Right lobe of liver (tissue), 6 donors: ENCODE measurements around the gene CDHR1. TPM values are rescaled to one million over a fixed set of nuclear protein-coding genes. Genes with fewer than 3 reads are reported as not detected.

Source experiments
- ATAC-seq, 4 donors: fragments of 200-7000 bp; cut with Tn5 transposase; one replicate each; pipeline ENCODE4 v1.9.1; 2020; ENCODE audit warnings: mild to moderate bottlenecking in 4 of 4, moderate library complexity in 4 of 4
- DNase-seq, 3 donors: peaks; one replicate each; pipeline ENCODE4 v3.0.0-alpha.2; 2020
- H3K27ac ChIP-seq, 3 donors: fragments of 200-600 bp; one replicate each; pipeline ENCODE4 v1.8.0; 2022
- H3K27me3 ChIP-seq, 2 donors: fragments of 200-600 bp; one replicate each; pipeline ENCODE4 v1.8.0; 2022
- H3K36me3 ChIP-seq, 4 donors: fragments of 200-600 bp; sonication (generic) in 1 of 4; one replicate each; pipeline versions ENCODE4 v1.5.1 to v1.8.0; 2017 to 2022; ENCODE audit warnings: control low read depth in 1 of 4
- H3K4me1 ChIP-seq, 4 donors: fragments of 200-600 bp; sonication (generic) in 1 of 4; one replicate each; pipeline versions ENCODE4 v1.5.1 to v1.8.0; 2017 to 2022; ENCODE audit warnings: control low read depth in 1 of 4
- H3K4me3 ChIP-seq, 3 donors: fragments of 200-600 bp; one replicate each; pipeline ENCODE4 v1.8.0; 2022
- H3K9me3 ChIP-seq, 4 donors: fragments of 200-600 bp; sonication (generic) in 1 of 4; one replicate each; pipeline versions ENCODE4 v1.5.1 to v1.8.0; 2017 to 2022; ENCODE audit warnings: control low read depth in 1 of 4
- POLR2A ChIP-seq: fragments of 450-650 bp; IDR thresholded peaks from one replicate; pipeline ENCODE4 v1.6.1; 2017; ENCODE audit warnings: antibody characterized with exemption, mild to moderate bottlenecking
- WGBS: methylation state at CpG from one replicate; pipeline ENCODE4 v1.1.6; 2018; ENCODE audit warnings: low coverage, low lambda C conversion rate; ENCODE audit not compliant: insufficient coverage; ENCODE audit errors: missing lambda C conversion rate; 5-methylcytosine and 5-hydroxymethylcytosine counted together
- intact Hi-C, 2 donors: fragments of 100-400 bp; cut with DNase I; formaldehyde crosslinking; loops; one replicate each; pipeline versions ENCODE4 v1.11.2 to v1.14.1; 2022
- total RNA-seq, 6 experiments: library from RNA; depleted of rRNA in 2 of 6; stranded (reverse); fragments of >200 nt in 2 of 6; fragmentation: NEBNext Ultra II Directional in 3 of 6; extraction: Animal tissue kit (Norgen Biotek cat#: 25700) in 3 of 6; gene quantifications; one replicate each; pipeline versions ENCODE4 v1.1.0 to v1.2.4, GENCODE V29; 2016 to 2023
- TF ChIP-seq, protein P1 (sequence below), 4 donors: fragments of 200-600 bp in 3 of 4; fragments of 450-650 bp in 1 of 4; IDR thresholded peaks; one replicate each; pipeline versions ENCODE4 v1.5.1 to v1.8.0; 2016 to 2022; ENCODE audit warnings: antibody characterized with exemption in 4 of 4, mild to moderate bottlenecking in 2 of 4
- donor health status: DM: no; HTN: yes; CAD: no.
- donor health status: DM: no; HTN: no; CAD: no.
- donor health status: DM: no; HTN: no; CAD: no.
- donor health status: DM: no; HTN: yes; CAD: no.
- donor health status: DM: no; HTN: yes; CAD: no.

CDHR1 gene
- total RNA-seq, 6 experiments from 2014 or later: 0.09 to 0.42 (median 0.19) TPM; not detected in 1

DNA sequence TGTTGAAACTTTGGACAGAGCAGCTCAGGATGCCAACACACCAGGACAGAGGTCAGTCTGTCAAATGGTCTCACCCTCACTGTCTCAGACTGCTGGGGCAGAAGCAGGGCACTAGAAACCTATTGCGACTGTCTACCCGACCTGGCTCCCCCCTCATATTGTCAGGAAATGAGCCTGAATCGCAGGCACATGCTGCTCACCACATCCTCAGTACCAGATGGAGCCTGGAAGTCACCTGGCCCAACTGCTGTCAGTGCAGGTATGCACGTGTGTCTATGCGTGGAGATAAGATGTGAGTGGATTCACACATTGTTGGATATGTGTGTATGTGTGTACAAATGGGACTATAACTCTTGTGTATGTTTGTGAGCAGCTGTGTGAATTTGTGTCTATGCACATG lies 3.2 kb upstream of the CDHR1 start:
- no peak for DNase-seq
- WGBS: 56% methylated on average over 3 of the region's 5 CpGs
- TF ChIP-seq, protein P1, sequence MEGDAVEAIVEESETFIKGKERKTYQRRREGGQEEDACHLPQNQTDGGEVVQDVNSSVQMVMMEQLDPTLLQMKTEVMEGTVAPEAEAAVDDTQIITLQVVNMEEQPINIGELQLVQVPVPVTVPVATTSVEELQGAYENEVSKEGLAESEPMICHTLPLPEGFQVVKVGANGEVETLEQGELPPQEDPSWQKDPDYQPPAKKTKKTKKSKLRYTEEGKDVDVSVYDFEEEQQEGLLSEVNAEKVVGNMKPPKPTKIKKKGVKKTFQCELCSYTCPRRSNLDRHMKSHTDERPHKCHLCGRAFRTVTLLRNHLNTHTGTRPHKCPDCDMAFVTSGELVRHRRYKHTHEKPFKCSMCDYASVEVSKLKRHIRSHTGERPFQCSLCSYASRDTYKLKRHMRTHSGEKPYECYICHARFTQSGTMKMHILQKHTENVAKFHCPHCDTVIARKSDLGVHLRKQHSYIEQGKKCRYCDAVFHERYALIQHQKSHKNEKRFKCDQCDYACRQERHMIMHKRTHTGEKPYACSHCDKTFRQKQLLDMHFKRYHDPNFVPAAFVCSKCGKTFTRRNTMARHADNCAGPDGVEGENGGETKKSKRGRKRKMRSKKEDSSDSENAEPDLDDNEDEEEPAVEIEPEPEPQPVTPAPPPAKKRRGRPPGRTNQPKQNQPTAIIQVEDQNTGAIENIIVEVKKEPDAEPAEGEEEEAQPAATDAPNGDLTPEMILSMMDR (IDR thresholded peaks at IDR 0.05): no peak
- no peak for TF ChIP-seq POLR2A
- Histone ChIP-seq H3K4me3 (no peak overlapping the region), H3K36me3 (no peaks in the 10 kb centered on the region), H3K9me3 (no peaks in the 10 kb centered on the region), H3K27ac (no peak overlapping the region), H3K27me3 (peaks cover 7 to 11% of the 10 kb centered on the region in 2 donors), H3K4me1 (peaks cover 0 to 10% (median 0%) of the 10 kb centered on the region in 4 donors)
- intact Hi-C loops: no loop called here
- no peak for ATAC-seq

DNA sequence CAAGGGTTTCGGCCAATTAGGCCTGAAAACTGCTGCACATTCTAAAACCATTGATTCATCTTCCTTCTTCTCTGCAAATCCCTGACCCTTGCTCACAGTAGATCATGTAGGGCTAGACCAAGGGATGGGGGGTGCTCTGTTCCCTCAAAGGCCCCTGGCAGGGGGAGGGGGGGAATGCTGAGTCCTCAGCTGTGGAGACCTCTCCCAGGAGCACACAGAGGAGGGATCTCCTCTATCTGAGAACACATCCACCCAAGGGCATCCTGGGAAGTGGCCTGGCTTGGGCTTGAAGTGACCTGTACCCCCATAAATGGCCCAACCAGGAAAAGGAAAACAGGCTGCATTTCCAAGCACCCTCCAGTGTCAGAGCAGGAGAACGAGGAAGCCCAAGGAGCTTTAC lies 1.0 kb upstream of the CDHR1 start:
- H3K27me3 ChIP-seq: peaks cover 7 to 11% of the 10 kb centered on the region in 2 donors
- no peak overlapping the region for H3K4me3 ChIP-seq
- TF ChIP-seq, protein P1 (IDR thresholded peaks at IDR 0.05): no peak
- no peak for TF ChIP-seq POLR2A
- H3K9me3 ChIP-seq: no peaks in the 10 kb centered on the region
- no peak for DNase-seq
- no peak overlapping the region for H3K27ac ChIP-seq
- no peak for ATAC-seq
- intact Hi-C loops: no loop called here
- H3K4me1 ChIP-seq: peaks cover 0 to 10% (median 0%) of the 10 kb centered on the region in 4 donors
- H3K36me3 ChIP-seq: no peaks in the 10 kb centered on the region
- 75% methylated on average over 2 of the region's 2 CpGs for WGBS

DNA sequence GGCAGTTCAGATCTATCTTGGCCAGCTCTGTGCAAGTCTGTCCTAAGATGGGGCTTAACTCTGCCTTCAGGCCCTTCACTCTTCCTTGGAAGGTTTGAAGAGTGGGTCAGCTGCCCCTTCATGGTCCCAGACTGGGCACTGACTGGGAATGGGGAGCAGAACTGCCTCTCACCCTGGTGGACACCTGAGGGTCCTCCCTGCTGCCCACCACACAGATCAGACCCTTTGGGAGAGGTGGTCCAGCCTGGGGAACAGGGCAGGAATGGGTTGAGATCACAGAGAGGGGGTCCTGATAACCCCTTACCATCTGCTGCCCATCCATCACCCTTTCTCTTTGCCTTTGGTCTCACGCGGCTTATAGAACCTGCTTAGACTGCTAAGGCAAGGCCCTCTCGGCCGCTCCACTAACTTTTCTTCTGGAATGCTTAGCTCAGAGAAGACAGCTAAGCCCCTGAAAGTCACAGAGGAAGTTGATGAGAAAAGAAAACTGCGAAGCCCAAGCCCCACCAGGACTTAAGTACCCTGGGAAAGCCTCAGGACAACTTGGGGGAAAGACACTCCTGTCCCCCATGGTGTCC lies 402 bp upstream of the CDHR1 start:
- Histone ChIP-seq H3K27me3 (peaks cover 7 to 11% of the 10 kb centered on the region in 2 donors), H3K27ac (no peak overlapping the region), H3K9me3 (no peaks in the 10 kb centered on the region), H3K36me3 (no peaks in the 10 kb centered on the region), H3K4me1 (peaks cover 0 to 10% (median 0%) of the 10 kb centered on the region in 4 donors), H3K4me3 (peak overlapping the region; percentile 26 to 40 (median 28))
- ATAC-seq (no peak), DNase-seq (no peak)
- TF ChIP-seq, protein P1 (IDR thresholded peaks at IDR 0.05): no peak
- WGBS: 71% methylated on average over 5 of the region's 5 CpGs
- intact Hi-C loops: no loop called here

DNA sequence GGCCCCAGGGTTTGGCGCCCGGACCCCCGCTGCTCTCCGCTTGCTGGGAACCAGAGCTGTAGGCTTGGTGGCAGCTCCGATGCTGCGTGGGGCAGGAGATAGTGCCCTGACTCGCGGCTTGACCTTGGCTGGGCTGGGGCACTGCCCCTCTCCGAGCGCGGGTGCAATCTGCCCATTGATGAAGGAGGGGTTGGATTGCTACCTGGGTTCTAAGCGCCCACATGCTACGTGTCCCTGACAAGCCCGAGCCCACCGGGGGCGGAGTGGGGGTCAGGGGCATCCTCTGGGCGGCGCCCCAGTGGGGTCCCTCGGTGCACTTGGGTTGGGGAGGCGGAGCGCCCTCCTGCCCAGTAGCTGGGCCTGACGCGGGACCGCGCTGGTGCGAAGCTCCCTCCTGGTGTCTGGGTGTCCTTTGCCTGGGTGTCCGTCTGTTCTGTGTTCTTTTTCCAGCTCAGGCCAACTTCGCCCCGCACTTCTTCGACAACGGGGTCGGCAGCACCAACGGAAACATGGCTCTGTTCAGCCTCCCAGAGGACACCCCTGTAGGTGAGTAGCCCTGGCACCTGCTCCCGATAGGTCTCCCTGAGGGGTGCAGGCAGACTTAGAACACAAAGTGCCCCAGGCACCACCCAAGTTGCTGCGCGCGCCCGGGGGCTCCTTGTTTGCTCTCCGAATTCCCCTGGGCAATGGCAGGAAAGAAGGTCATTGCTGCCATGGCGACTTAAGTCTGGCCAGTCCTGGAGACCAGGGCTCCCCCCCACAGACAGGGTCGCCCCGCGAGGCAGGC lies 900 bp downstream of the CDHR1 start:
- Histone ChIP-seq H3K4me3 (peak overlapping the region in 1 of 3 donors; percentile 40), H3K36me3 (no peaks in the 10 kb centered on the region), H3K27ac (no peak overlapping the region), H3K27me3 (peaks cover 7 to 11% of the 10 kb centered on the region in 2 donors), H3K4me1 (peaks cover 0 to 10% (median 0%) of the 10 kb centered on the region in 4 donors), H3K9me3 (no peaks in the 10 kb centered on the region)
- TF ChIP-seq, protein P1 (IDR thresholded peaks at IDR 0.05): no peak
- no peak for TF ChIP-seq POLR2A
- ATAC-seq (no peak), DNase-seq (no peak)
- 20% methylated on average over 1 of the region's 43 CpGs for WGBS
- intact Hi-C loops: no loop called here
